Stimulated activated CD4-positive, alpha-beta T cell treated with anti-CD3 and anti-CD28 coated beads, Interleukin-1b, Interleukin-23, amount 100 ng/mL, for 4 hours (primary cell): ENCODE data around the gene FGD5.

ENCODE experiments used
- DNase-seq, 2 donors: peaks; one replicate each; pipeline ENCODE4 v3.0.0-alpha.2; 2020; ENCODE audit warnings: low read depth in 2 of 2

Gene FGD5

GRCh38 chr3:14823910-14824629, 5.3 kb downstream of the FGD5 start:
- DNase-seq: no peak

DNA sequence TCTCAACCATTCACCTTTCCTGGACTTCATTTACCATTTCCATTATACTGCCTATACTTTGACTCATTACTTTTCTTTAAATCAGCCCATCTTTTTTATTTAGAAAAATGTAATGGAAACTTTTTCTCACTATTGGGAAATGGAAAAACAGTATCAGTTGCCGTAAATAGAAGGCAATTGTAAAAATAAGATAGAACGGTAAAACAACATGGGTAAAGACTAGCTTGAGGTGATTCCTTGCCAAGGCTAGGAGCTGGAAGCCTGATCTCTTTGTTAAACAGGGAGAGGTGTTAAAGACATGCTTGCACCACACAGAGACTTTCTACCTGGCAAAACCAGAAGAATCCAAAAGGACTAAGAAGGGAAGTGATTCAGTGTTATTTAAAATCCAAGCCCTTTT, 5.9 kb downstream of the FGD5 start:
- DNase-seq: no peak

DNA sequence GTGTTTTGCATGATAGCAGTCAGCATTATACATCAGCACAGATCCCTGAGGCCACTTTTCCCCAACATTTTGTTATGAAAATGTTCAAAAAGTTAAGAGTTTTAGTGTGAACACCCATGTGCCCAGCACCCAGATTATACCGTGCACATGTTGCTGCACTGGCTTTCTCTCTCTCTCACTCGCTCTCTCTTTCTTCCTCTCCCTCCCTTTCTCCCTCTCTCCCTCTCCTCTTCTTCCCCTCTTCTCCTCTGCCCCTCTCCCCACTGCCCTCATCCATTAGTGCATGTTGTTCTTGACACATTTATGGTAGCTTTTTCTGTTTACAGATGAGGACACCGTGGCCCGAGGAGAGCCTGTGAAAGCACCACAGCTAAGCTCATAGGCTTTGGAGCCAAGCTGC, 7.3 kb downstream of the FGD5 start:
- no peak for DNase-seq

DNA sequence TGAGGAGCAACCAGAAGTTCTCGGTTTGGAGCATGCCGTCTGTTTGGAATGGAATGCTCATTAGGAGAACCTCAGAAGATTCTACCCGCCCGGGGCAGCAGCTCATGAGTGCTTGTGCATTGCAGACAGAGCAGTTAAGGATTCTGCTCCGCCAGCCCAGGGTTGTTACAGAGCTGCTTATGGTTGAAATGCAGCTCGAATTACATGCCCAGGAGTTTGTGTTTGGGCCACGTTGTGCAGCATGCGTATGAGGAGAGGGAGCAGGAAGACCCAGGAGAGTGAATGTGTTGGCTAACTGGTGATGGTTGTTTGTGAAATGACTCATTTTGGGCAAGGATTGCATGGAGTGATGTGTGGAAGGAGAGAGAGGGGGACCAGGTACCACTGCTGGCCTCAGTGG, 9.0 kb downstream of the FGD5 start:
- DNase-seq: no peak

- no peak for DNase-seq
Observed at GRCh38 chr3:14829811-14830210, 11.0 kb downstream of the FGD5 start.

- DNase-seq: no peak
Observed at GRCh38 chr3:14831916-14832450, 13.2 kb downstream of the FGD5 start.

- no peak for DNase-seq
Observed at GRCh38 chr3:14832975-14833722, 14.4 kb downstream of the FGD5 start.

GRCh38 chr3:14834121-14834520, 15.4 kb downstream of the FGD5 start:
- DNase-seq: no peak

GRCh38 chr3:14834807-14835466, 16.2 kb downstream of the FGD5 start:
- no peak for DNase-seq

DNA sequence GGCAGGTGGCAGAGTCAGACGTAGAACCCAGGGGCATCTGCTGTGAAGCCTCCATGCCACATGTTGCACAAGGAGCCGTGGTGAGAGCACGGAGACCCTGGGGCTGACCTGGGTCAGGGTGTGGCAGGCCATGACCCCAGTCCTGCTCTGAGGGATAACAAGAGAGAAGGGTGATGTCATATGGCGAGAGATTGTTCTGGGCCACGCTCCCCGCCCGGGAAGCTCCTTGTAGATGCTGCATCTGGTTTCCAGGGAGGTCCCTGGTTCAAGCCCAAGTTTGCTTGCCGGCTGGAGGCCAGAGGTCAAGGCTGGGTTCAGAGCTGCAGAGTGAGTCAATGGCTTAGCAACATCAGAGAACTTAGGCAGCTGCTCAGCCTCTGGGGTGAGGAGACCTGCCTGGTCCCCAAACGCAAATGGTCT, 17.3 kb downstream of the FGD5 start:
- no peak for DNase-seq

- no peak for DNase-seq
Observed at GRCh38 chr3:14837186-14837877, 18.6 kb downstream of the FGD5 start.

GRCh38 chr3:14837878-14838258, 19.1 kb downstream of the FGD5 start:
- no peak for DNase-seq

- DNase-seq: no peak
Observed at GRCh38 chr3:14839236-14839635, 20.5 kb downstream of the FGD5 start.

DNA sequence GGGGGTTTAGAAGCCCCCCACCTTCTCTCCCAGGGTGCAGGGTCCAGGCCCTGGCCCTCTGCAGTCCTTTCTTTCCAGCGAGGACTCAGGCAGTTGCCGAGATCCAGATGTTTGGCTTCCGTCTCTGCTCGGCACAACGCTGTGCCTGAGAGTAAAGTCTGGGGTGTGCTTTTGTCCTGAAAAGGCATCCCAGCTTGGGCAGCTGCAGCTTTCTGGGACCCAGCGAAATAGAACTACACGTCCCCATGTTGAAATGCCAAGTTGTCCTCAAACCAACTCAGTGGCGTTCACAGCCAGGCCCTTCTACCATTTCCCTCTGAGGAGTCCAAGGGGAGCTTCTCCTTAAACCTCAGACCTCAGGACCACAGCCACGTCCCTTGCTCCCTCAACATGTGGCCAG, 23.1 kb downstream of the FGD5 start:
- DNase-seq: no peak

- no peak for DNase-seq
Observed at GRCh38 chr3:14842277-14842676, 23.5 kb downstream of the FGD5 start.

DNA sequence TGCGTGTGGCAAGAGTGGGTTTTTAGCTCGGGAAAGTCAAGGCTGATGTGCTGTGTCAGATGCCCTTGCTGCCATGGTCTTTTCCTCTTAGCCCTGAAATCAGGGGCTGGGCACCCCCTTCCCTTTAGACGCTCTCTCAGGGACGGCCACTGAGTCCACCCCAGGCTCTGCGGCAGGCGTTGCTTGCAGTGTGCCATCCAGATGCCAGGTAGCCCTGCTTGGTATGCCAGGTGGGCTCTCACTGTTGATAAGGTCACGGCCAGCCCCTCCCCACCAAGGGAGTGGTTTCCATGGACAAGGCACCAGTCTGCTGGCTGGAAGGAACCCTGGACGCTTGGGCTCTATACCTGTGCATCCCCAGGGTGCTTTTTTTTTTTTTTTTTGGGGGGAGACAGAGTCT, 24.6 kb downstream of the FGD5 start:
- DNase-seq: no peak

DNA sequence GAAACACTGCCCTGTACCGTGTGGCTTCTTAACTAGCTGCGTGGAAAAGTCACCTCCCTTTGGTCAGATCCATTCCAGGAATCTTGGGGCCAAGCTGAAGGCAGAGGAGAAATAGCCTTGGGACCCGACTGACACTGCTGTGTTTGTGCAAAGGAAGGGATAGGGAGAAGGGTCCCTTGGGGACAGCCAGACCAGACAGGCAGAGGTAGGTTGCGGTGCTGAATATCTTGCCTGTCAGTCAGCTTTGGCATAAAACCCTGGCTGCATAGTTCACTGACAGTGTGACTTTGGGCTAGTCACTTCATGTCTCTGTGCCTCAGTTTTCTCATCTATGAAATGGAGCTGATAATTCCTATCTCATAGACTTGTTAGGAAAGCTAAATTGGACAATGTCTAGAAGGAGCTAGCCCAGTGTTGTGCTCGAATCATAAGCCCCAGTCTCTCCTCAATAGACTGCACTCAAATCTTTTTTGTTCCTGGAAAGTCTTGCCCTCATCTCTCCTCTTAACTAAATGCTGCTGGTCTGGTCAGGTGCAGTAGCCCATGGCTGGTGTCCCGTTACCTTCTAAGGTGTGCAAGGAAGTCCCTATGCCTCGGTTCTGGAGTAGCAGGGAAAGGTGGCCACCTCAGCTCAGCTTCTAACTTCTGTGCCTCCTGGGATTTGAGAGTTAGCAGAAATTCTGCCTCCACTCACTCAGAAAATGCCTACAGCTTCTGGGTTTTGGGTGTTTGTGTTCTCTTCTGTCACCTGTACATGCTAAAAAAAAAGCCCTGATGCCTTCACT, 25.8 kb downstream of the FGD5 start:
- no peak for DNase-seq

GRCh38 chr3:14845180-14845579, 26.4 kb downstream of the FGD5 start:
- DNase-seq: no peak

- DNase-seq: no peak
Observed at GRCh38 chr3:14845826-14846225, 27.1 kb downstream of the FGD5 start.

GRCh38 chr3:14846226-14846880, 27.6 kb downstream of the FGD5 start:
- DNase-seq: no peak
